T-cell (primary cell): Measurements from ENCODE around the gene SPRY4. TPM values are rescaled to one million over a fixed set of nuclear protein-coding genes. Genes with fewer than 3 reads are reported as not detected.

Experiments used
- ATAC-seq, 4 experiments: fragments of 200-7000 bp in 3 of 4; fragments of 150-1000 bp in 1 of 4; cut with Tn5 transposase; replicated peaks in 1 of 4; 1 replicate in 3 of 4; 2 replicates in 1 of 4; pipeline ENCODE4 v1.10.0; 2021; ENCODE audit warnings: moderate library complexity in 3 of 4, mild to moderate bottlenecking in 2 of 4, moderate number of reproducible peaks in 1 of 4
- CTCF ChIA-PET, 2 donors: fragments of 300-600 bp; sonication (Branson Sonifier 250); formaldehyde crosslinking; loops; one replicate each; lab custom pipeline; 2022; ENCODE audit warnings: antibody characterized with exemption in 2 of 2; lab: Charles Lee
- POLR2A ChIA-PET, 2 donors: fragments of 300-600 bp; sonication (Branson Sonifier 250); formaldehyde crosslinking; loops; one replicate each; lab custom pipeline; 2022; ENCODE audit warnings: antibody characterized with exemption in 2 of 2; lab: Charles Lee
- DNase-seq, 35 experiments: peaks; one replicate each; pipeline versions ENCODE4 v3.0.0 to v3.0.0-alpha.2; 2013 to 2023
- H3K27ac ChIP-seq: one replicate; pipeline ENCODE4 v1.5.1; 2013; ENCODE audit warnings: low read length
- H3K27me3 ChIP-seq, 2 experiments: replicated peaks in 1 of 2; 1 replicate in 1 of 2; 2 replicates in 1 of 2; pipeline versions ENCODE4 v1.6.1 to v1.7.0; 2013; ENCODE audit warnings: low read length in 1 of 2, mixed read lengths in 1 of 2; ENCODE audit not compliant: control insufficient read depth in 2 of 2, insufficient read depth in 2 of 2; ENCODE audit errors: extremely low read depth in 1 of 2
- H3K36me3 ChIP-seq, 2 donors: 1 replicate in 1 of 2; 2 replicates in 1 of 2; pipeline versions ENCODE4 v1.6.1 to v1.7.0; 2013; ENCODE audit warnings: low read length in 1 of 2; ENCODE audit not compliant: control insufficient read depth in 2 of 2, insufficient read depth in 1 of 2; ENCODE audit errors: extremely low read depth in 1 of 2
- H3K4me1 ChIP-seq, 2 experiments: 1 replicate in 1 of 2; 2 replicates in 1 of 2; pipeline versions ENCODE4 v1.6.1 to v1.7.0; 2013; ENCODE audit warnings: low read length in 2 of 2, mixed read lengths in 1 of 2; ENCODE audit not compliant: insufficient read depth in 2 of 2, control insufficient read depth in 1 of 2; ENCODE audit errors: extremely low read depth in 1 of 2
- H3K4me3 ChIP-seq, 2 donors: 1 replicate in 1 of 2; 2 replicates in 1 of 2; pipeline versions ENCODE4 v1.5.1 to v1.7.0; 2013; ENCODE audit warnings: mild to moderate bottlenecking in 2 of 2, low read length in 1 of 2, moderate library complexity in 1 of 2; ENCODE audit not compliant: control insufficient read depth in 1 of 2; ENCODE audit errors: extremely low read depth in 1 of 2
- H3K9me3 ChIP-seq: 2 replicates; pipeline ENCODE4 v1.7.0; 2013
- H3K27ac Mint-ChIP-seq, 2 donors: one replicate each; pipeline ENCODE4 v1.8.0; 2020 to 2021; ENCODE audit warnings: mild to moderate bottlenecking in 2 of 2, mixed read lengths in 2 of 2
- H3K27me3 Mint-ChIP-seq, 2 donors: one replicate each; pipeline ENCODE4 v1.8.0; 2021 to 2022; ENCODE audit warnings: mixed read lengths in 2 of 2
- H3K36me3 Mint-ChIP-seq: one replicate; pipeline ENCODE4 v1.8.0; 2021; ENCODE audit warnings: mixed read lengths
- H3K4me1 Mint-ChIP-seq, 3 donors: one replicate each; pipeline ENCODE4 v1.8.0; 2020 to 2022; ENCODE audit warnings: mixed read lengths in 3 of 3, mild to moderate bottlenecking in 1 of 3
- H3K4me3 Mint-ChIP-seq, 3 donors: one replicate each; pipeline ENCODE4 v1.8.0; 2020 to 2022; ENCODE audit warnings: mild to moderate bottlenecking in 3 of 3, mixed read lengths in 3 of 3, moderate library complexity in 3 of 3
- H3K9me3 Mint-ChIP-seq, 3 donors: one replicate each; pipeline ENCODE4 v1.8.0; 2020 to 2022; ENCODE audit warnings: mixed read lengths in 3 of 3
- WGBS: methylation state at CpG from one replicate; pipeline ENCODE4 v1.1.5; 2013; ENCODE audit warnings: missing lambda C conversion rate; ENCODE audit not compliant: insufficient coverage; 5-methylcytosine and 5-hydroxymethylcytosine counted together
- total RNA-seq, 35 experiments: library from RNA in 6 of 35; stranded (reverse) in 6 of 35; fragments of 120-200 nt in 1 of 35; gene quantifications; one replicate each; pipeline versions ENCODE4 v1.2.1 to v1.2.4 and lab custom pipeline; 2013 to 2026

Gene SPRY4
- total RNA-seq, 5 donors from 2014 or later (not counting 1 experiment from before 2014, with no cell fraction given): 0.10 to 0.57 (median 0.28) TPM; not detected in 1

- no peaks in the 10 kb centered on the region for H3K36me3 ChIP-seq
- H3K27me3 ChIP-seq: peaks cover 0 to 26% of the 10 kb centered on the region in 2 experiments
- ChIA-PET CTCF (interaction anchor here (0.5 to 0.7 kb wide), 5 partner anchors 13 to 1128 kb away, joined by 3 to 6 read pairs (median 3); no protein-coding TSS in a partner anchor), POLR2A (interaction anchor here in 1 of 2 donors (0.6 to 0.7 kb wide), 2 partner anchors 165 to 173 kb away, joined by 3 read pairs; no protein-coding TSS in a partner anchor)
- 95% methylated on average over 6 of the region's 6 CpGs for WGBS
- no peak overlapping the region for H3K4me3 Mint-ChIP-seq
- H3K4me1 Mint-ChIP-seq: peaks cover 13 to 15% (median 14%) of the 10 kb centered on the region in 3 donors
- no peak overlapping the region for H3K27ac ChIP-seq
- H3K27me3 Mint-ChIP-seq: peaks cover 21 to 30% of the 10 kb centered on the region in 2 donors
- no peaks in the 10 kb centered on the region for H3K36me3 Mint-ChIP-seq
- H3K4me3 ChIP-seq: no peak overlapping the region
- peaks cover 3 to 15% of the 10 kb centered on the region in 2 experiments for H3K4me1 ChIP-seq
- no peaks in the 10 kb centered on the region for H3K9me3 Mint-ChIP-seq
- H3K27ac Mint-ChIP-seq: no peak overlapping the region
- no peaks in the 10 kb centered on the region for H3K9me3 ChIP-seq
- DNase-seq (no peak), ATAC-seq (no peak)
Measured at GRCh38 chr5:142330026-142330425, 5.2 kb upstream of the SPRY4 start.

- ChIA-PET POLR2A (interaction anchor here (0.6 to 1.1 kb wide), 2 partner anchors 11 to 15 kb away, joined by 3 to 4 read pairs; no protein-coding TSS in a partner anchor), CTCF (interaction anchor here in 1 of 2 donors (0.5 kb wide), 1 partner anchor 197 kb away, joined by 3 read pairs; no protein-coding TSS in a partner anchor)
- Histone ChIP-seq H3K27me3 (peaks cover 5 to 54% of the 10 kb centered on the region in 2 experiments), H3K36me3 (no peaks in the 10 kb centered on the region), H3K4me3 (no peak overlapping the region), H3K9me3 (no peaks in the 10 kb centered on the region), H3K4me1 (peaks cover 11 to 33% of the 10 kb centered on the region in 2 experiments), H3K27ac (no peak overlapping the region)
- H3K4me3 Mint-ChIP-seq: no peak overlapping the region
- peaks cover 39 to 54% of the 10 kb centered on the region in 2 donors for H3K27me3 Mint-ChIP-seq
- no peak for DNase-seq
- peaks cover 28 to 32% (median 30%) of the 10 kb centered on the region in 3 donors for H3K4me1 Mint-ChIP-seq
- no peaks in the 10 kb centered on the region for H3K36me3 Mint-ChIP-seq
- 79% methylated on average over 4 of the region's 9 CpGs for WGBS
- peak overlapping the region in 1 of 2 donors; percentile 2 for H3K27ac Mint-ChIP-seq
- no peaks in the 10 kb centered on the region for H3K9me3 Mint-ChIP-seq
- no peak for ATAC-seq
Measured at GRCh38 chr5:142327111-142327842, 2.5 kb upstream of the SPRY4 start.

GRCh38 chr5:142326480-142326938, 1.7 kb upstream of the SPRY4 start:
- H3K27ac Mint-ChIP-seq: no peak overlapping the region
- peaks cover 28 to 32% (median 30%) of the 10 kb centered on the region in 3 donors for H3K4me1 Mint-ChIP-seq
- DNase-seq (no peak), ATAC-seq (no peak)
- Histone ChIP-seq H3K9me3 (no peaks in the 10 kb centered on the region), H3K36me3 (no peaks in the 10 kb centered on the region), H3K27ac (no peak overlapping the region), H3K4me1 (peaks cover 11 to 33% of the 10 kb centered on the region in 2 experiments), H3K27me3 (peaks cover 5 to 58% of the 10 kb centered on the region in 2 experiments), H3K4me3 (peak overlapping the region in 1 of 2 donors; percentile 87)
- H3K36me3 Mint-ChIP-seq: no peaks in the 10 kb centered on the region
- 65% methylated on average over 6 of the region's 8 CpGs for WGBS
- H3K27me3 Mint-ChIP-seq: peaks cover 43 to 59% of the 10 kb centered on the region in 2 donors
- POLR2A ChIA-PET: interaction anchor here in 1 of 2 donors (1.1 kb wide), 1 partner anchor 11 kb away, joined by 4 read pairs; no protein-coding TSS in a partner anchor
- no peaks in the 10 kb centered on the region for H3K9me3 Mint-ChIP-seq
- peak overlapping the region in 2 of 3 donors; percentile 39 to 90 for H3K4me3 Mint-ChIP-seq
- CTCF ChIA-PET: interaction anchor here in 1 of 2 donors (0.5 kb wide), 1 partner anchor 197 kb away, joined by 3 read pairs; no protein-coding TSS in a partner anchor

- Mint-ChIP-seq H3K9me3 (no peaks in the 10 kb centered on the region), H3K27me3 (peaks cover 49 to 66% of the 10 kb centered on the region in 2 donors), H3K4me1 (peaks cover 29 to 32% (median 32%) of the 10 kb centered on the region in 3 donors), H3K27ac (no peak overlapping the region), H3K36me3 (no peaks in the 10 kb centered on the region), H3K4me3 (peak overlapping the region; percentile 74 to 90 (median 84))
- Histone ChIP-seq H3K4me3 (peak overlapping the region; percentile 55 to 87), H3K27ac (no peak overlapping the region), H3K36me3 (no peaks in the 10 kb centered on the region), H3K9me3 (no peaks in the 10 kb centered on the region), H3K4me1 (peaks cover 11 to 33% of the 10 kb centered on the region in 2 experiments), H3K27me3 (peaks cover 5 to 62% of the 10 kb centered on the region in 2 experiments)
- ATAC-seq (no peak), DNase-seq (peak in 7 of 35 experiments; percentile 2 to 14 (median 4))
- WGBS: 15% methylated on average over 29 of the region's 44 CpGs
- ChIA-PET CTCF (interaction anchor here in 1 of 2 donors (0.7 kb wide), 2 partner anchors 139 to 222 kb away, joined by 3 to 4 read pairs; no protein-coding TSS in a partner anchor), POLR2A (no interaction called here)
Measured at GRCh38 chr5:142325725-142326479, 1.1 kb upstream of the SPRY4 start.

- Histone ChIP-seq H3K27ac (no peak overlapping the region), H3K9me3 (no peaks in the 10 kb centered on the region), H3K4me3 (peak overlapping the region; percentile 55 to 87), H3K4me1 (peaks cover 14 to 33% of the 10 kb centered on the region in 2 experiments), H3K27me3 (peaks cover 5 to 72% of the 10 kb centered on the region in 2 experiments), H3K36me3 (no peaks in the 10 kb centered on the region)
- CTCF ChIA-PET: interaction anchor here (0.6 to 1.1 kb wide), 6 partner anchors 25 to 1504 kb away, joined by 3 to 7 read pairs (median 4); no protein-coding TSS in a partner anchor
- DNase-seq: peak in 9 of 35 experiments; percentile 1 to 38 (median 7)
- Mint-ChIP-seq H3K36me3 (no peaks in the 10 kb centered on the region), H3K9me3 (no peaks in the 10 kb centered on the region), H3K27me3 (peaks cover 61 to 78% of the 10 kb centered on the region in 2 donors), H3K4me3 (peak overlapping the region; percentile 74 to 90 (median 84)), H3K27ac (no peak overlapping the region), H3K4me1 (peaks cover 32 to 41% (median 35%) of the 10 kb centered on the region in 3 donors)
- POLR2A ChIA-PET: interaction anchor here in 1 of 2 donors (0.6 to 0.7 kb wide), 2 partner anchors 16 to 150 kb away, joined by 3 read pairs; no protein-coding TSS in a partner anchor
- ATAC-seq: peak; percentile 60 to 76 (median 63)
- WGBS: 10% methylated on average over 58 of the region's 58 CpGs
Measured at GRCh38 chr5:142324136-142324870, 518 bp downstream of the SPRY4 start.
